T-helper 22 cell (primary cell): Measurements from ENCODE around the gene EIF4B.

Source experiments
- DNase-seq: peaks from one replicate; pipeline ENCODE4 v3.0.0-alpha.2; 2020; ENCODE audit warnings: low read depth

Gene EIF4B

GRCh38 chr12:53044896-53045695, 38.8 kb downstream of the EIF4B start:
- DNase-seq = no peak

GRCh38 chr12:53045696-53046045, 39.4 kb downstream of the EIF4B start:
- DNase-seq = no peak

- DNase-seq = no peak
These were observed 40.5 kb downstream of the EIF4B start for GRCh38 chr12:53046655-53047220.

- peak; percentile 67 for DNase-seq
These were observed 41.2 kb downstream of the EIF4B start for GRCh38 chr12:53047221-53048032.

GRCh38 chr12:53048033-53048779, 42.0 kb downstream of the EIF4B start:
- no peak for DNase-seq

- DNase-seq = no peak
These were observed 42.6 kb downstream of the EIF4B start for GRCh38 chr12:53048780-53049401.

- DNase-seq = no peak
These were observed 43.5 kb downstream of the EIF4B start, which contains the start of gene TNS2 for GRCh38 chr12:53049571-53050318. TSS of gene TNS2 (plus strand) at chr12:53050065. CDS start at chr12:53050186, 121 bp downstream.

GRCh38 chr12:53050426-53051057, 44.3 kb downstream of the EIF4B start:
- DNase-seq = no peak

- DNase-seq = no peak
These were observed 45.0 kb downstream of the EIF4B start for GRCh38 chr12:53051058-53051880.

- no peak for DNase-seq
These were observed 45.7 kb downstream of the EIF4B start for GRCh38 chr12:53051881-53052412.

- DNase-seq = no peak
These were observed 46.4 kb downstream of the EIF4B start for GRCh38 chr12:53052419-53053217.

GRCh38 chr12:53053218-53054111, 47.2 kb downstream of the EIF4B start:
- DNase-seq = peak; percentile 35

- DNase-seq = peak; percentile 88
These were observed 48.0 kb downstream of the EIF4B start for GRCh38 chr12:53054112-53054878.

GRCh38 chr12:53055471-53056266, 49.4 kb downstream of the EIF4B start:
- no peak for DNase-seq

GRCh38 chr12:53056296-53056695, 50.0 kb downstream of the EIF4B start:
- DNase-seq = no peak

- DNase-seq = no peak
These were observed 50.6 kb downstream of the EIF4B start for GRCh38 chr12:53056901-53057300.
